GM12875 (cell line): ENCODE measurements around the gene SVIL.
"Not testable (repeated sequence)": the region's sequence is repeated elsewhere in the genome, so short reads cannot be mapped to it uniquely, and the experiment has no call there.

ENCODE experiments used
- H3K4me3 ChIP-seq: one replicate; pipeline ENCODE4 v1.5.1; 2011; ENCODE audit warnings: low read depth, low read length, control low read depth
- TF ChIP-seq, protein P1 (sequence below): IDR thresholded peaks from 2 replicates; pipeline ENCODE4 v1.5.1; 2011; ENCODE audit warnings: low read depth, mild to moderate bottlenecking, control low read depth, inconsistent platforms, low read length, moderate library complexity, borderline replicate concordance; ENCODE audit not compliant: insufficient read depth

SVIL gene

DNA sequence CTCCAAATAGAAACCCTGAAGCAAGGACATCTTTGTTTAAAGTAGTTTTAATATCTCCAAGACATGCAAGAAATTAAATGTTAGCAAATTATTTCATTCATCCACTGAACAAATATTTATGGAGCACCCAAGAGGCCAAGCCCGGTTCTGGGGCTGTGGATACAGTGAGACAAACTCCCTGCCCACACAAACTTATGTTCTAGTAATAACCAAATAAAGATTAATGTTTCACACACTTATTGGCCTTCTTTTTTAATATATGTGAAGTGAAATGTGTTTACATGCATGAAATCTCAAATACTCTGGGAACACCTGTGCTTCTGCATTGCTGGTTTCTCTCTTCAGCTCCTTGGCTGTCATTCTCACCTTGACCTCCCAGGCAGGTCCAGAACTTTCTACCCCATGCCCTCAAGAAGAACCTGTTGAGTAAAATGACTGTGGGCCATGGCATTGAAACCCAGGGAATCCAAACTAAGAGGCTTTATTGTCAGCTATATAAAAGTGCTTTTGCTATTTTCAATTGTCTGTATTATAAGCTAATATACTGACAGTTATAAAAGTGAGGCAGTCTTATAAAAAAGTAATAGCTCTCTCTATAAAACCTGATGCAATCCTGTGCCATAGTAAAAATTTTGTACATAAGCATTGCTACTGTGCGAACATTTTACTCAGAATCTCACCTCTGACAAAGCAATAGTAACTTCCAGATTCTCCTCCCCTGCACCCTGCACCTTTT is 43.7 kb downstream of the SVIL start:
- H3K4me3 ChIP-seq: no peak overlapping the region
- TF ChIP-seq, protein P1, sequence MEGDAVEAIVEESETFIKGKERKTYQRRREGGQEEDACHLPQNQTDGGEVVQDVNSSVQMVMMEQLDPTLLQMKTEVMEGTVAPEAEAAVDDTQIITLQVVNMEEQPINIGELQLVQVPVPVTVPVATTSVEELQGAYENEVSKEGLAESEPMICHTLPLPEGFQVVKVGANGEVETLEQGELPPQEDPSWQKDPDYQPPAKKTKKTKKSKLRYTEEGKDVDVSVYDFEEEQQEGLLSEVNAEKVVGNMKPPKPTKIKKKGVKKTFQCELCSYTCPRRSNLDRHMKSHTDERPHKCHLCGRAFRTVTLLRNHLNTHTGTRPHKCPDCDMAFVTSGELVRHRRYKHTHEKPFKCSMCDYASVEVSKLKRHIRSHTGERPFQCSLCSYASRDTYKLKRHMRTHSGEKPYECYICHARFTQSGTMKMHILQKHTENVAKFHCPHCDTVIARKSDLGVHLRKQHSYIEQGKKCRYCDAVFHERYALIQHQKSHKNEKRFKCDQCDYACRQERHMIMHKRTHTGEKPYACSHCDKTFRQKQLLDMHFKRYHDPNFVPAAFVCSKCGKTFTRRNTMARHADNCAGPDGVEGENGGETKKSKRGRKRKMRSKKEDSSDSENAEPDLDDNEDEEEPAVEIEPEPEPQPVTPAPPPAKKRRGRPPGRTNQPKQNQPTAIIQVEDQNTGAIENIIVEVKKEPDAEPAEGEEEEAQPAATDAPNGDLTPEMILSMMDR: no peak

DNA sequence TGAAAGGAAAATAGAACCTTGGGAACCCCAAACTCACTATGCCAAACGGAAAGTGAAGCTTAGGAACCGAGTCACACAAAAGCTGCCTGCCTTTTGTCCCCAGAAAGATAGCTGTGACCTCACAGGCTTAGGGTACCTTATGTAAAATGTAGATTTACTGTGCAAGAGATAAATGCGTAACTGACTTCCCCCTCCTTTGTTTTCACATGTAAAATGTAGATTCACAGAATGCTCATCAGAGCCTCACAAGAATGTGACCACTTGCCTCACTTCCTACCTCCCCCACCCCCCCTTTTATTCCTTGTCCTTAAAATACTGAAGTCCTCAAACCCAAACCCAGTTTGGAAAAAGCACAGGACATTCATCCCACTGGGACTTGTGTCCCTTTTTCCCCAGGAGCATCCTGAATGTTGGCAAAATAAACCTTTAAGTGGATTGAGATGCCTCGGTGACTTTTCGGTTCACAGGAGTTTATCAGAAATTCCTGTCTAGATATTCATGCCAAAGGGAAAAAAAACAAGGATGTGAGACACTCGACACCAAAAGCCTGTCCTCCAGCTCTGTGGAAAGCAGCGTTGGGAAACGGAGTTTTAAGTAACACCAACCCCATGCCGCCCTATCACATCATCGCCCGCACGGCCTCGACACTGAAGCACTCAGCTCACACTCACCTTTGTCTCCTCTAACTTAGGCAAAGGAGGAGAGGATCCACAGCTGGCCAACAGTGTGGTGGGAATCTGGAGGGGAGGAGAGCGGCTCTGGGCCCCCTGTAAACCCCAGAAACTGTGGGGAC is 45.9 kb downstream of the SVIL start:
- no peak overlapping the region for H3K4me3 ChIP-seq
- TF ChIP-seq, protein P1: no peak

- H3K4me3 ChIP-seq: not testable (repeated sequence)
These were observed 46.8 kb downstream of the SVIL start for GRCh38 chr10:29587750-29588628.

DNA sequence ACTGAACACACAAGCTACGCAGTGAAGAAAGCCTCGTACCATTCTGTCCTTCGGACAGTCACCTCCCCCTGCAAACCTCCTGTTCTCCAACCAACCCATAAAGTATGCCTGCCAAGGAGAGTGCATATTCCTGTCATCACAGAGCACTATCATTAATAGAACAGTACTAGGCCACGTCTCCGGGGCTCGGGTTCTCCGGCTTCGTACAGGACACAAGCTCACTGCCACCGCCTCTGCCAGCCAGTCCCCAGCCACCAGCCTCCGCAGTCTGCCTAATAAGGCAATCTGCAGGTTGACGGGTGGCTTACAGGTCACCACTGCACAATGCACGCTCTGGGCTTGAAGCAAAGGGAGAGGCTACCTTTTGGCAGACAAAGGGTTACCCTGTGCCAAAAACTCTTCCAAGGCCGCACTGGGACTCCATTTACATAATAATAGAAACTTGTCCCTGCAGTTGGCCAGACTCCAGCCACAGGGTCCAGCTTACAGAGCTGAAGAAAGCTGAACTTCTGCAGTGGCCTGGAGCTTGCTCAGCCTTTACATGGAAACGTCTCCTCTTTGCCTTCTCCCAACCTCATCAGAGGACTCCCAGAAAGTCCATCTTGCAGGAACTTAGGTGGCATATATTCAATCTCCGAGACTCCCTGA is 47.5 kb downstream of the SVIL start:
- not testable (repeated sequence) for H3K4me3 ChIP-seq

DNA sequence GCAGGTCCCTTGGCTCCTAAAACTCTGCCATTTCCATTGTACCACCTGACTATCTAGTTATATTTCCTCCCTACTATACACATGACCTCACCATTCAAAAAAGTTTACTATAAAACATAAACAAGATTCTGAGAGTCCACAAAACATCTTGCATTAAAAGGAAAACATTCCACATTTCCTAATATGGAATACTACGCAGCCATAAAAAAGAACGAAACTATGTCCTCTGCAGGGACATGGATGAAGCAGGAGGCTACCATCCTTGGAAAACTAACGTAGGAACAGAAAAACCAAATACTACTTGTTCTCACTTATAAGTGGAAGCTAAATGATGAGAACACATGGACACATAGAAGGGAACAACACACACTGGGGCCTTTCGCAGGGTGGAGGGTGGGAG is 48.3 kb downstream of the SVIL start:
- TF ChIP-seq, protein P1: no peak
- H3K4me3 ChIP-seq: no peak overlapping the region

- TF ChIP-seq, protein P1: no peak
- H3K4me3 ChIP-seq: no peak overlapping the region
These were observed 49.2 kb downstream of the SVIL start for GRCh38 chr10:29585488-29585976.

DNA sequence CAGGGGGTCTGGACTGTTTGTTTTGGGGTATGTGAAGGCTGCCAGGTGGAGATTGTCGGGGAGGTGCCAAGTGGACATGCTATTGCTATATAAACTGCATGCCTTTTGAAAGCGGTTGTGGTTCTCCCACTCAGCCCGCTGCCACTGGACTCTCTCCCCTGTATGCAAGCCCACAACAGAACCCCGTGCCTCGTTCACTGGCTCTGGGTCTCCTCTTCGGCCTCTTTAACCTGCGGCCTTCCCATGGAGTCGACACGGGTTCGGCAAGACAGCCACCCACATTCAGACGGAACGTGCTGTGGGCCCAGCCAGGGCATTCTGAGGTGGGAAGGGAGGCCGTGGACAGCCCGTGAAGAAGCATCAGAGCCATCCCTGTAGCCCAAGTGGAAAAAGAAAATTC is 50.3 kb downstream of the SVIL start:
- TF ChIP-seq, protein P1: no peak
- no peak overlapping the region for H3K4me3 ChIP-seq
